ENCODE measurements around the gene C6orf89. TPM values are rescaled to one million over a fixed set of nuclear protein-coding genes. Genes with fewer than 3 reads are reported as not detected.
"Not testable (repeated sequence)": the region's sequence is repeated elsewhere in the genome, so short reads cannot be mapped to it uniquely, and the experiment has no call there.

Gene C6orf89
- polyA plus RNA-seq, 1 experiment = 59.7 TPM

- DNase-seq (ENCODE audit: low read depth, low spot score) = no peak
- no peak for TF ChIP-seq CTCF (IDR thresholded peaks at IDR 0.05; ENCODE audit: low read depth, low read length)
- Histone ChIP-seq H3K4me3 (ENCODE audit: low read depth, low read length) (no peak overlapping the region), H3K27ac (ENCODE audit: low read depth, low read length) (no peak overlapping the region), H3K9me3 (ENCODE audit: control insufficient read depth, insufficient read depth, low read length) (no peaks in the 10 kb centered on the region; the same call in 1 of the 2 replicates), H3K27me3 (ENCODE audit: control insufficient read depth, insufficient read depth, low read length) (no peaks in the 10 kb centered on the region)
- ChIA-PET CTCF (no interaction called here), POLR2A (no interaction called here)
These were observed 54.3 kb downstream of the C6orf89 start for GRCh38 chr6:36940027-36940426.

GRCh38 chr6:36941561-36941960 lies 55.8 kb downstream of the C6orf89 start:
- H3K9me3 ChIP-seq (ENCODE audit: control insufficient read depth, insufficient read depth, low read length); H3K4me3 ChIP-seq (ENCODE audit: low read depth, low read length); CTCF ChIA-PET; H3K27me3 ChIP-seq (ENCODE audit: control insufficient read depth, insufficient read depth, low read length); H3K27ac ChIP-seq (ENCODE audit: low read depth, low read length); POLR2A ChIA-PET; DNase-seq (ENCODE audit: low read depth, low spot score): not testable (repeated sequence)

- H3K4me3 ChIP-seq (ENCODE audit: low read depth, low read length); DNase-seq (ENCODE audit: low read depth, low spot score); POLR2A ChIA-PET; CTCF ChIA-PET; H3K27me3 ChIP-seq (ENCODE audit: control insufficient read depth, insufficient read depth, low read length); H3K9me3 ChIP-seq (ENCODE audit: control insufficient read depth, insufficient read depth, low read length); H3K27ac ChIP-seq (ENCODE audit: low read depth, low read length): not testable (repeated sequence)
These were observed 56.6 kb downstream of the C6orf89 start for GRCh38 chr6:36942329-36942728.

- ChIA-PET POLR2A (no interaction called here), CTCF (no interaction called here)
- H3K4me3 ChIP-seq (ENCODE audit: low read depth, low read length) = no peak overlapping the region
- H3K27ac ChIP-seq (ENCODE audit: low read depth, low read length) = no peak overlapping the region
- H3K9me3 ChIP-seq (ENCODE audit: control insufficient read depth, insufficient read depth, low read length) = no peaks in the 10 kb centered on the region; the same call in 1 of the 2 replicates
- no peak for TF ChIP-seq CTCF (IDR thresholded peaks at IDR 0.05; ENCODE audit: low read depth, low read length)
- no peak for DNase-seq (ENCODE audit: low read depth, low spot score)
- no peaks in the 10 kb centered on the region for H3K27me3 ChIP-seq (ENCODE audit: control insufficient read depth, insufficient read depth, low read length)
These were observed 58.9 kb downstream of the C6orf89 start for GRCh38 chr6:36944650-36945049.

GRCh38 chr6:36945301-36945700 lies 59.5 kb downstream of the C6orf89 start:
- ChIA-PET CTCF (no interaction called here), POLR2A (no interaction called here)

GRCh38 chr6:36946526-36946925 lies 60.8 kb downstream of the C6orf89 start:
- no peak overlapping the region for H3K27ac ChIP-seq (ENCODE audit: low read depth, low read length)
- ChIA-PET POLR2A (no interaction called here), CTCF (no interaction called here)
- DNase-seq (ENCODE audit: low read depth, low spot score) = no peak
- no peak for TF ChIP-seq CTCF (IDR thresholded peaks at IDR 0.05; ENCODE audit: low read depth, low read length)
- H3K27me3 ChIP-seq (ENCODE audit: control insufficient read depth, insufficient read depth, low read length) = no peaks in the 10 kb centered on the region
- H3K9me3 ChIP-seq (ENCODE audit: control insufficient read depth, insufficient read depth, low read length) = peaks cover 2% of the 10 kb centered on the region; the same call in 1 of the 2 replicates
- H3K4me3 ChIP-seq (ENCODE audit: low read depth, low read length) = no peak overlapping the region

More at GRCh38 chr6:36945301-36945700, 59.5 kb downstream of the C6orf89 start:
- no peaks in the 10 kb centered on the region; the same call in 1 of the 2 replicates for H3K9me3 ChIP-seq (ENCODE audit: control insufficient read depth, insufficient read depth, low read length)
- H3K27me3 ChIP-seq (ENCODE audit: control insufficient read depth, insufficient read depth, low read length) = no peaks in the 10 kb centered on the region
- no peak overlapping the region for H3K27ac ChIP-seq (ENCODE audit: low read depth, low read length)
- H3K4me3 ChIP-seq (ENCODE audit: low read depth, low read length) = no peak overlapping the region
- DNase-seq (ENCODE audit: low read depth, low spot score) = no peak
- no peak for TF ChIP-seq CTCF (IDR thresholded peaks at IDR 0.05; ENCODE audit: low read depth, low read length)

All from AG04450 (cell line).